ENCODE data around the gene DOK7. TPM values are rescaled to one million over a fixed set of nuclear protein-coding genes. Genes with fewer than 3 reads are reported as not detected.

The DOK7 gene
- total and polyA plus RNA-seq, 4 donors = 0.13 to 0.84 (median 0.46) TPM

DNA sequence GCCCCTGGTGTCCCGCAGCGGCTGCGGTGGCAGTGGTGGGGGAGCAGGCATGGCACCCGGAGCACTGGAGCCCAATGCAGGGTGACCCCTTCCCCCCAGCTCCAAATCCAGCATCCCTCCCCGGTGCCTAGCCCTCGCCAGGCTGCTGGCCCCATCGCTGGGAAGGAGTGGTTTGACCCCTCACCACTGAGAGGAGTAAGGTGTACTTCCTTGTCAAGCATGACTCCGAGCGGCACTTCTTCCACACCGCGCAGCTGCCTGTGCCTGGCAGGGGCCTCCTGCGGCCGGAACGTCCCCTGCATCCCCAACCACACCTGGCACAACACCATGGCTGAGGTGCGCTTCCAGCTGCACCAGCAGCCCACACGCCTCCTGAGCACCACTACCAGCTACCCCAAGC, 42.1 kb downstream of the DOK7 start:
- no peak for DNase-seq (ENCODE audit: low spot score)

DNA sequence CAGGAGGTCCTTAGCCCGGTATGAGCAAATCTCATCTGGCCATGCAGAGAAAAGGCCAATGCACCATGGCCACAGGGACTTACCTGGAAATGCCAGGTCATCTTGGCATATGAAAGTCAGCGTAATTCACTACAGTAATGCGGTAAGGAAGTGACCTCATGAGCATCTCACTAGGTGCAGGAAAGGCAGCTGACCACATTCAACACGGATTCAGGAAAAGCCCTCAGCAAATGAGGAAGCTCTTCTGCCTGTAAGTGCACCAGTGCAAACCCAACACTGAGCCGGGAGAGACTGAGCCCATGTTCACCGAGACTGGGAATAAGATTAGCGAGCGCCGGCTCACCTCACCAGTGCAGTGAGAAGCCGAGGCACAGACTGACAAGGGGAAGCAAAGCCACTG, 45.4 kb downstream of the DOK7 start:
- H3K4me3 ChIP-seq (ENCODE audit: low read depth in 1 of 3, low read length in 3 of 3) = no peak overlapping the region
- H3K9ac ChIP-seq (ENCODE audit: low read depth in 1 of 2, low read length in 2 of 2) = no peak overlapping the region
- no peak for DNase-seq (ENCODE audit: low spot score)
- no peaks in the 10 kb centered on the region for H3K9me3 ChIP-seq (ENCODE audit: control insufficient read depth in 4 of 4, low read length in 3 of 4)
- WGBS = 82% methylated on average over 10 of the region's 10 CpGs
- no peaks in the 10 kb centered on the region for H3K4me1 ChIP-seq (ENCODE audit: control insufficient read depth in 4 of 4, insufficient read depth in 4 of 4, low read length in 3 of 4)
- no peak overlapping the region for H3K27ac ChIP-seq (ENCODE audit: low read depth in 1 of 2, low read length in 2 of 2)
- H3K27me3 ChIP-seq (ENCODE audit: control insufficient read depth in 4 of 4, insufficient read depth in 4 of 4, low read length in 3 of 4) = no peaks in the 10 kb centered on the region
- TF ChIP-seq SP1 (IDR thresholded peaks at IDR 0.05) = no peak
- TF ChIP-seq HNF4A (conservative IDR thresholded peaks at IDR 0.05) = no peak
- no peak for TF ChIP-seq RXRA (IDR thresholded peaks at IDR 0.05)
- TF ChIP-seq, protein P1, sequence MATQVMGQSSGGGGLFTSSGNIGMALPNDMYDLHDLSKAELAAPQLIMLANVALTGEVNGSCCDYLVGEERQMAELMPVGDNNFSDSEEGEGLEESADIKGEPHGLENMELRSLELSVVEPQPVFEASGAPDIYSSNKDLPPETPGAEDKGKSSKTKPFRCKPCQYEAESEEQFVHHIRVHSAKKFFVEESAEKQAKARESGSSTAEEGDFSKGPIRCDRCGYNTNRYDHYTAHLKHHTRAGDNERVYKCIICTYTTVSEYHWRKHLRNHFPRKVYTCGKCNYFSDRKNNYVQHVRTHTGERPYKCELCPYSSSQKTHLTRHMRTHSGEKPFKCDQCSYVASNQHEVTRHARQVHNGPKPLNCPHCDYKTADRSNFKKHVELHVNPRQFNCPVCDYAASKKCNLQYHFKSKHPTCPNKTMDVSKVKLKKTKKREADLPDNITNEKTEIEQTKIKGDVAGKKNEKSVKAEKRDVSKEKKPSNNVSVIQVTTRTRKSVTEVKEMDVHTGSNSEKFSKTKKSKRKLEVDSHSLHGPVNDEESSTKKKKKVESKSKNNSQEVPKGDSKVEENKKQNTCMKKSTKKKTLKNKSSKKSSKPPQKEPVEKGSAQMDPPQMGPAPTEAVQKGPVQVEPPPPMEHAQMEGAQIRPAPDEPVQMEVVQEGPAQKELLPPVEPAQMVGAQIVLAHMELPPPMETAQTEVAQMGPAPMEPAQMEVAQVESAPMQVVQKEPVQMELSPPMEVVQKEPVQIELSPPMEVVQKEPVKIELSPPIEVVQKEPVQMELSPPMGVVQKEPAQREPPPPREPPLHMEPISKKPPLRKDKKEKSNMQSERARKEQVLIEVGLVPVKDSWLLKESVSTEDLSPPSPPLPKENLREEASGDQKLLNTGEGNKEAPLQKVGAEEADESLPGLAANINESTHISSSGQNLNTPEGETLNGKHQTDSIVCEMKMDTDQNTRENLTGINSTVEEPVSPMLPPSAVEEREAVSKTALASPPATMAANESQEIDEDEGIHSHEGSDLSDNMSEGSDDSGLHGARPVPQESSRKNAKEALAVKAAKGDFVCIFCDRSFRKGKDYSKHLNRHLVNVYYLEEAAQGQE (IDR thresholded peaks at IDR 0.05) = no peak
- TF ChIP-seq, protein P2, sequence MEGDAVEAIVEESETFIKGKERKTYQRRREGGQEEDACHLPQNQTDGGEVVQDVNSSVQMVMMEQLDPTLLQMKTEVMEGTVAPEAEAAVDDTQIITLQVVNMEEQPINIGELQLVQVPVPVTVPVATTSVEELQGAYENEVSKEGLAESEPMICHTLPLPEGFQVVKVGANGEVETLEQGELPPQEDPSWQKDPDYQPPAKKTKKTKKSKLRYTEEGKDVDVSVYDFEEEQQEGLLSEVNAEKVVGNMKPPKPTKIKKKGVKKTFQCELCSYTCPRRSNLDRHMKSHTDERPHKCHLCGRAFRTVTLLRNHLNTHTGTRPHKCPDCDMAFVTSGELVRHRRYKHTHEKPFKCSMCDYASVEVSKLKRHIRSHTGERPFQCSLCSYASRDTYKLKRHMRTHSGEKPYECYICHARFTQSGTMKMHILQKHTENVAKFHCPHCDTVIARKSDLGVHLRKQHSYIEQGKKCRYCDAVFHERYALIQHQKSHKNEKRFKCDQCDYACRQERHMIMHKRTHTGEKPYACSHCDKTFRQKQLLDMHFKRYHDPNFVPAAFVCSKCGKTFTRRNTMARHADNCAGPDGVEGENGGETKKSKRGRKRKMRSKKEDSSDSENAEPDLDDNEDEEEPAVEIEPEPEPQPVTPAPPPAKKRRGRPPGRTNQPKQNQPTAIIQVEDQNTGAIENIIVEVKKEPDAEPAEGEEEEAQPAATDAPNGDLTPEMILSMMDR (IDR thresholded peaks at IDR 0.05; ENCODE audit: low read depth, low read length, missing input control) = no peak
- TF ChIP-seq, protein P3, sequence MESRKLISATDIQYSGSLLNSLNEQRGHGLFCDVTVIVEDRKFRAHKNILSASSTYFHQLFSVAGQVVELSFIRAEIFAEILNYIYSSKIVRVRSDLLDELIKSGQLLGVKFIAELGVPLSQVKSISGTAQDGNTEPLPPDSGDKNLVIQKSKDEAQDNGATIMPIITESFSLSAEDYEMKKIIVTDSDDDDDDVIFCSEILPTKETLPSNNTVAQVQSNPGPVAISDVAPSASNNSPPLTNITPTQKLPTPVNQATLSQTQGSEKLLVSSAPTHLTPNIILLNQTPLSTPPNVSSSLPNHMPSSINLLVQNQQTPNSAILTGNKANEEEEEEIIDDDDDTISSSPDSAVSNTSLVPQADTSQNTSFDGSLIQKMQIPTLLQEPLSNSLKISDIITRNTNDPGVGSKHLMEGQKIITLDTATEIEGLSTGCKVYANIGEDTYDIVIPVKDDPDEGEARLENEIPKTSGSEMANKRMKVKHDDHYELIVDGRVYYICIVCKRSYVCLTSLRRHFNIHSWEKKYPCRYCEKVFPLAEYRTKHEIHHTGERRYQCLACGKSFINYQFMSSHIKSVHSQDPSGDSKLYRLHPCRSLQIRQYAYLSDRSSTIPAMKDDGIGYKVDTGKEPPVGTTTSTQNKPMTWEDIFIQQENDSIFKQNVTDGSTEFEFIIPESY (IDR thresholded peaks at IDR 0.05) = no peak
- TF ChIP-seq, protein P4, sequence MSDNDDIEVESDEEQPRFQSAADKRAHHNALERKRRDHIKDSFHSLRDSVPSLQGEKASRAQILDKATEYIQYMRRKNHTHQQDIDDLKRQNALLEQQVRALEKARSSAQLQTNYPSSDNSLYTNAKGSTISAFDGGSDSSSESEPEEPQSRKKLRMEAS (IDR thresholded peaks at IDR 0.05) = no peak
- TF ChIP-seq RAD21 (IDR thresholded peaks at IDR 0.05) = no peak
- TF ChIP-seq NR2F2 (IDR thresholded peaks at IDR 0.05) = no peak
- no peak for TF ChIP-seq HNF4G (IDR thresholded peaks at IDR 0.05)
- TF ChIP-seq, protein P5, sequence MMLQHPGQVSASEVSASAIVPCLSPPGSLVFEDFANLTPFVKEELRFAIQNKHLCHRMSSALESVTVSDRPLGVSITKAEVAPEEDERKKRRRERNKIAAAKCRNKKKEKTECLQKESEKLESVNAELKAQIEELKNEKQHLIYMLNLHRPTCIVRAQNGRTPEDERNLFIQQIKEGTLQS (IDR thresholded peaks at IDR 0.05) = no peak
- TF ChIP-seq FOXA2 (IDR thresholded peaks at IDR 0.05) = no peak
- no peak for TF ChIP-seq YY1 (IDR thresholded peaks at IDR 0.05)
- TF ChIP-seq FOXA1 (IDR thresholded peaks at IDR 0.05) = no peak
- TF ChIP-seq JUND (IDR thresholded peaks at IDR 0.05) = no peak
- no peak for TF ChIP-seq EGR1 (IDR thresholded peaks at IDR 0.05; ENCODE audit: low read depth in 2 of 2)
- no peak for TF ChIP-seq GABPA (IDR thresholded peaks at IDR 0.05 in 1 of 2, conservative IDR thresholded peaks at IDR 0.05 in 1 of 2)
- no peak for TF ChIP-seq TAF1 (conservative IDR thresholded peaks at IDR 0.05)
- H3K36me3 ChIP-seq (ENCODE audit: control insufficient read depth in 4 of 4, insufficient read depth in 3 of 4, low read depth in 1 of 4, low read length in 3 of 4) = peaks cover 15 to 54% (median 34%) of the 10 kb centered on the region in 4 donors

More for the DNA sequence above, 42.1 kb downstream of the DOK7 start:
- Histone ChIP-seq H3K4me3 (ENCODE audit: low read depth in 1 of 3, low read length in 3 of 3) (no peak overlapping the region), H3K9me3 (ENCODE audit: control insufficient read depth in 4 of 4, low read length in 3 of 4) (no peaks in the 10 kb centered on the region), H3K36me3 (ENCODE audit: control insufficient read depth in 4 of 4, insufficient read depth in 3 of 4, low read depth in 1 of 4, low read length in 3 of 4) (peaks cover 7 to 27% (median 21%) of the 10 kb centered on the region in 4 donors), H3K4me1 (ENCODE audit: control insufficient read depth in 4 of 4, insufficient read depth in 4 of 4, low read length in 3 of 4) (peaks cover 0 to 3% (median 0%) of the 10 kb centered on the region in 4 donors), H3K27me3 (ENCODE audit: control insufficient read depth in 4 of 4, insufficient read depth in 4 of 4, low read length in 3 of 4) (no peaks in the 10 kb centered on the region), H3K9ac (ENCODE audit: low read depth in 1 of 2, low read length in 2 of 2) (no peak overlapping the region), H3K27ac (ENCODE audit: low read depth in 1 of 2, low read length in 2 of 2) (no peak overlapping the region)
- no peak for TF ChIP-seq GABPA (IDR thresholded peaks at IDR 0.05 in 1 of 2, conservative IDR thresholded peaks at IDR 0.05 in 1 of 2)
- TF ChIP-seq EGR1 (IDR thresholded peaks at IDR 0.05; ENCODE audit: low read depth in 2 of 2) = no peak
- WGBS = 91% methylated on average over 16 of the region's 16 CpGs
